Panc1 (cell line): Measurements from ENCODE around the gene HARS2. TPM values are rescaled to one million over a fixed set of nuclear protein-coding genes. Genes with fewer than 3 reads are reported as not detected.
A peak's percentile ranks its signal among the peaks of the same experiment; 100 is the strongest.

Experiments
- ATAC-seq: fragments of 200-7000 bp; cut with Tn5 transposase; 2 replicates; pipeline ENCODE4 v1.9.1; 2020; ENCODE audit warnings: mild to moderate bottlenecking, moderate library complexity
- BruUV-seq: library from RNA; stranded (reverse); fragments of 400-500 nt; replicated peaks from 2 replicates; lab custom pipeline; 2021; lab: Mats Ljungman, UMichigan
- CTCF ChIA-PET: fragments of 300-600 bp; sonication (Branson Sonifier 250); formaldehyde crosslinking; loops from one replicate; lab custom pipeline; 2022; ENCODE audit warnings: antibody characterized with exemption; lab: Charles Lee
- POLR2A ChIA-PET: fragments of 300-600 bp; sonication (Branson Sonifier 250); formaldehyde crosslinking; loops from one replicate; lab custom pipeline; 2022; ENCODE audit warnings: antibody characterized with exemption; lab: Charles Lee
- DNase-seq: peaks from one replicate; pipeline ENCODE4 v3.0.0-alpha.2; 2010; ENCODE audit warnings: low read depth, low spot score
- H3K27ac ChIP-seq: 2 replicates; pipeline ENCODE4 v1.5.1; 2011; ENCODE audit warnings: mild to moderate bottlenecking, low read length, inconsistent platforms
- H3K27me3 ChIP-seq: fragments of 200-500 bp; sonication (Bioruptor generic); 2 replicates; pipeline ENCODE4 v1.6.0; 2014; ENCODE audit warnings: low read length, inconsistent platforms; ENCODE audit not compliant: control insufficient read depth, insufficient read depth
- H3K36me3 ChIP-seq: fragments of 200-500 bp; sonication (Bioruptor generic); 2 replicates; pipeline ENCODE4 v1.5.1; 2014; ENCODE audit warnings: inconsistent platforms, mild to moderate bottlenecking, low read length, moderate library complexity; ENCODE audit not compliant: control insufficient read depth, insufficient read depth
- H3K4me1 ChIP-seq: 2 replicates; pipeline ENCODE4 v1.5.1; 2011; ENCODE audit warnings: inconsistent platforms, mild to moderate bottlenecking, low read length, moderate library complexity; ENCODE audit not compliant: control insufficient read depth, insufficient read depth
- H3K4me3 ChIP-seq, 2 experiments: 2 replicates each; pipeline ENCODE4 v1.5.1; 2011 to 2012; ENCODE audit warnings: low read depth in 2 of 2, low read length in 2 of 2, mild to moderate bottlenecking in 2 of 2, inconsistent platforms in 1 of 2, moderate library complexity in 1 of 2
- H3K9me3 ChIP-seq: fragments of 200-500 bp; sonication (Bioruptor generic); 2 replicates; pipeline ENCODE4 v1.5.1; 2014; ENCODE audit warnings: low read depth, mild to moderate bottlenecking, inconsistent platforms, low read length, moderate library complexity; ENCODE audit not compliant: control insufficient read depth, insufficient read depth
- CTCF ChIP-seq: fragments of 450-650 bp; IDR thresholded peaks from 2 replicates; pipeline ENCODE4 v1.5.1; 2017; ENCODE audit warnings: mild to moderate bottlenecking
- POLR2AphosphoS5 ChIP-seq: IDR thresholded peaks from 2 replicates; pipeline ENCODE4 v1.6.1; 2012; ENCODE audit warnings: mild to moderate bottlenecking, low read depth, low read length, moderate library complexity
- REST ChIP-seq, 2 experiments: IDR thresholded peaks; 2 replicates each; pipeline ENCODE4 v1.6.1; 2011 to 2012; ENCODE audit warnings: low read depth in 2 of 2, control low read depth in 1 of 2, low read length in 1 of 2, mild to moderate bottlenecking in 1 of 2, moderate library complexity in 1 of 2; ENCODE audit not compliant: insufficient read depth in 1 of 2
- SIN3A ChIP-seq: IDR thresholded peaks from 2 replicates; pipeline ENCODE4 v1.6.1; 2012; ENCODE audit warnings: low read depth, mild to moderate bottlenecking, low read length, moderate library complexity, borderline replicate concordance; ENCODE audit not compliant: insufficient read depth
- TCF7L2 ChIP-seq: IDR thresholded peaks from 2 replicates; pipeline ENCODE4 v1.6.1; 2011; ENCODE audit warnings: mild to moderate bottlenecking, low read depth, low read length, inconsistent platforms
- in situ Hi-C: cut with HindIII; loops from 2 replicates; pipeline ENCODE4 v1.10.0; 2016; ENCODE audit warnings: low sequenced_read_pairs, low pct_unique_long_range_greater_than_20kb
- intact Hi-C: fragments of 100-400 bp; cut with micrococcal nuclease; formaldehyde crosslinking; loops from one replicate; pipeline ENCODE4 v1.10.0; 2022; ENCODE audit not compliant: unreplicated experiment
- total RNA-seq: library from RNA; stranded (reverse); gene quantifications from one replicate; pipeline ENCODE4 v1.2.1, GENCODE V29; 2021; ENCODE audit not compliant: unreplicated experiment

Gene HARS2
- total RNA-seq, 1 experiment from 2014 or later = 44.1 TPM

- ChIA-PET CTCF (no interaction called here), POLR2A (no interaction called here)
- no peak for DNase-seq
- BruUV-seq = no TSS peak
- intact Hi-C loops (no loop called here), in situ Hi-C loops (no loop called here)
- Histone ChIP-seq H3K27ac (no peak overlapping the region), H3K4me3 (no peak overlapping the region), H3K9me3 (no peaks in the 10 kb centered on the region), H3K27me3 (no peaks in the 10 kb centered on the region), H3K36me3 (peaks cover 12% of the 10 kb centered on the region), H3K4me1 (no peaks in the 10 kb centered on the region)
- TF ChIP-seq REST (IDR thresholded peaks at IDR 0.05; ENCODE audit: insufficient read depth in 1 of 2, low read depth in 2 of 2, low read length in 1 of 2) = no peak
- no peak for TF ChIP-seq SIN3A
- TF ChIP-seq TCF7L2 = no peak
- TF ChIP-seq CTCF = no peak
- no peak for TF ChIP-seq POLR2AphosphoS5
- ATAC-seq = peak; percentile 18
These were observed 19.7 kb upstream of the HARS2 start for GRCh38 chr5:140671472-140672125.

GRCh38 chr5:140672455-140673186 is 18.6 kb upstream of the HARS2 start:
- H3K4me1 ChIP-seq = no peaks in the 10 kb centered on the region
- peak; percentile 20 for ATAC-seq
- peak; percentile 20; the same call in 1 of the 2 replicates for TF ChIP-seq POLR2AphosphoS5
- no peak for TF ChIP-seq TCF7L2
- intact Hi-C loops = no loop called here
- H3K36me3 ChIP-seq = peaks cover 13% of the 10 kb centered on the region
- H3K9me3 ChIP-seq = no peaks in the 10 kb centered on the region
- DNase-seq = no peak
- no peak overlapping the region for H3K4me3 ChIP-seq
- in situ Hi-C loops = no loop called here
- POLR2A ChIA-PET = no interaction called here
- BruUV-seq = no TSS peak
- CTCF ChIA-PET = no interaction called here
- H3K27ac ChIP-seq = no peak overlapping the region
- no peaks in the 10 kb centered on the region for H3K27me3 ChIP-seq
